ENCODE data around the gene SLC39A11.

SLC39A11 gene

DNA sequence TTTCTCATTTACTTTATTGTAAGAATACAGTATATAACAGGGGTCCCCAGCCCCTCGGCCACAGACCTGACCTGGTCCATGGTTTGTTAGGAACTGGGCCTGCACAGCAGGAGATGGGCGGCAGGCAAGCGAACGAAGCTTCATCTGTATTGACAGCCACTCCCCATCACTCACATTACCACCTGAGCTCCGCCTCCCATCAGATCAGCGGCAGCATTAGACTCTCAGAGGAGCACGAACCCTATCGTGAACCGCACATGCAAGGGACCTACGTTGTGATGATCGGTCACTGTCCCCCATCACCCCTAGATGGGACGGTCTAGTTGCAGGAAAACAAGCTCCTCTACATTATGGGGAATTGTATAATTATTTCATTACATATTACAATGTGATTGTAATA lies 410.6 kb downstream of the SLC39A11 start:
- TF ChIP-seq, protein P1, sequence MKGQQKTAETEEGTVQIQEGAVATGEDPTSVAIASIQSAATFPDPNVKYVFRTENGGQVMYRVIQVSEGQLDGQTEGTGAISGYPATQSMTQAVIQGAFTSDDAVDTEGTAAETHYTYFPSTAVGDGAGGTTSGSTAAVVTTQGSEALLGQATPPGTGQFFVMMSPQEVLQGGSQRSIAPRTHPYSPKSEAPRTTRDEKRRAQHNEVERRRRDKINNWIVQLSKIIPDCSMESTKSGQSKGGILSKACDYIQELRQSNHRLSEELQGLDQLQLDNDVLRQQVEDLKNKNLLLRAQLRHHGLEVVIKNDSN (IDR thresholded peaks at IDR 0.05), result no peak
- no peak for TF ChIP-seq RAD21 (IDR thresholded peaks at IDR 0.05; ENCODE audit: low read depth)
- no peak for TF ChIP-seq EP300 (IDR thresholded peaks at IDR 0.05; ENCODE audit: borderline replicate concordance)

DNA sequence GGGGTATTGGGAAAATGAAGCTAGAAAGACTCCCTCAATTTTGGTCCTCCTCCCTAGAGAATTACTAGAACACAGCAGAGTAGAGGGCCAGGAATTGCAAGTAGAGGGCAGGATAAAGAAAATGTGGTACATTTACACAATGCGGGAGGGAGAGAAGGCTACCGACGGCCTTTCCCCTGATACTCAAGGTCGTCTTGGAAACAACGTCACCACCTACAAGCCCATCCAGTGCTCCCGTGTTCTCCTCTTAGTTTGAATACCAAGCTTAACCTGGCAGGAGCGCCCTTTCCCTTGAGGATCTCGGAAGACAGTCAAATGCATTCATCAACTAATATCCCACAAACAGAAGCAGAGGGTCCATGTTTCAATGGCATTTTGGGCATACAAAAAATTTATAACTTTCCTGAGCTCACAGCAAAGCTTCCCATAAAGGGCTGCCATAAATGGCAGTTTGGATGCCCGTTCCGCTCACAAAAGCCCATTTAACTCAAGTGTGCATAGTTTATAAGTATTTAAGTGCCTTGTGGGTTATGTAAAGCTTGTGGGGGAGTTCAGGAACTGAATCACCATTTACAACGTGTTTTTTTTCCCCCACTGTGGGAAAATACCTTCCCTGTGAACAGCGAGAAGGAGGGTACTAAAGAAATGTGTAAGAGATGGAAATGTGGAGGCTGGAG lies 414.6 kb downstream of the SLC39A11 start:
- TF ChIP-seq TEAD4 (IDR thresholded peaks at IDR 0.05) (no peak), EP300 (IDR thresholded peaks at IDR 0.05; ENCODE audit: borderline replicate concordance) (no peak), FOXM1 (IDR thresholded peaks at IDR 0.05; ENCODE audit: borderline replicate concordance, low read depth) (no peak), CEBPB (IDR thresholded peaks at IDR 0.05) (no peak), ZBTB7A (IDR thresholded peaks at IDR 0.05; ENCODE audit: low read depth) (no peak), TCF12 (IDR thresholded peaks at IDR 0.05; ENCODE audit: low read depth) (no peak), YY1 (IDR thresholded peaks at IDR 0.05; ENCODE audit: low read depth) (no peak), NFIC (IDR thresholded peaks at IDR 0.05) (no peak), CREB1 (IDR thresholded peaks at IDR 0.05; ENCODE audit: low read depth) (no peak), TAF1 (IDR thresholded peaks at IDR 0.05; ENCODE audit: low read depth) (no peak), EGR1 (IDR thresholded peaks at IDR 0.05) (no peak), RAD21 (IDR thresholded peaks at IDR 0.05; ENCODE audit: low read depth) (no peak)
- TF ChIP-seq, protein P2, sequence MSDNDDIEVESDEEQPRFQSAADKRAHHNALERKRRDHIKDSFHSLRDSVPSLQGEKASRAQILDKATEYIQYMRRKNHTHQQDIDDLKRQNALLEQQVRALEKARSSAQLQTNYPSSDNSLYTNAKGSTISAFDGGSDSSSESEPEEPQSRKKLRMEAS (IDR thresholded peaks at IDR 0.05), result no peak
- TF ChIP-seq, protein P3, sequence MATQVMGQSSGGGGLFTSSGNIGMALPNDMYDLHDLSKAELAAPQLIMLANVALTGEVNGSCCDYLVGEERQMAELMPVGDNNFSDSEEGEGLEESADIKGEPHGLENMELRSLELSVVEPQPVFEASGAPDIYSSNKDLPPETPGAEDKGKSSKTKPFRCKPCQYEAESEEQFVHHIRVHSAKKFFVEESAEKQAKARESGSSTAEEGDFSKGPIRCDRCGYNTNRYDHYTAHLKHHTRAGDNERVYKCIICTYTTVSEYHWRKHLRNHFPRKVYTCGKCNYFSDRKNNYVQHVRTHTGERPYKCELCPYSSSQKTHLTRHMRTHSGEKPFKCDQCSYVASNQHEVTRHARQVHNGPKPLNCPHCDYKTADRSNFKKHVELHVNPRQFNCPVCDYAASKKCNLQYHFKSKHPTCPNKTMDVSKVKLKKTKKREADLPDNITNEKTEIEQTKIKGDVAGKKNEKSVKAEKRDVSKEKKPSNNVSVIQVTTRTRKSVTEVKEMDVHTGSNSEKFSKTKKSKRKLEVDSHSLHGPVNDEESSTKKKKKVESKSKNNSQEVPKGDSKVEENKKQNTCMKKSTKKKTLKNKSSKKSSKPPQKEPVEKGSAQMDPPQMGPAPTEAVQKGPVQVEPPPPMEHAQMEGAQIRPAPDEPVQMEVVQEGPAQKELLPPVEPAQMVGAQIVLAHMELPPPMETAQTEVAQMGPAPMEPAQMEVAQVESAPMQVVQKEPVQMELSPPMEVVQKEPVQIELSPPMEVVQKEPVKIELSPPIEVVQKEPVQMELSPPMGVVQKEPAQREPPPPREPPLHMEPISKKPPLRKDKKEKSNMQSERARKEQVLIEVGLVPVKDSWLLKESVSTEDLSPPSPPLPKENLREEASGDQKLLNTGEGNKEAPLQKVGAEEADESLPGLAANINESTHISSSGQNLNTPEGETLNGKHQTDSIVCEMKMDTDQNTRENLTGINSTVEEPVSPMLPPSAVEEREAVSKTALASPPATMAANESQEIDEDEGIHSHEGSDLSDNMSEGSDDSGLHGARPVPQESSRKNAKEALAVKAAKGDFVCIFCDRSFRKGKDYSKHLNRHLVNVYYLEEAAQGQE (IDR thresholded peaks at IDR 0.05; ENCODE audit: low read depth), result no peak
- TF ChIP-seq, protein P1 (IDR thresholded peaks at IDR 0.05), result no peak

DNA sequence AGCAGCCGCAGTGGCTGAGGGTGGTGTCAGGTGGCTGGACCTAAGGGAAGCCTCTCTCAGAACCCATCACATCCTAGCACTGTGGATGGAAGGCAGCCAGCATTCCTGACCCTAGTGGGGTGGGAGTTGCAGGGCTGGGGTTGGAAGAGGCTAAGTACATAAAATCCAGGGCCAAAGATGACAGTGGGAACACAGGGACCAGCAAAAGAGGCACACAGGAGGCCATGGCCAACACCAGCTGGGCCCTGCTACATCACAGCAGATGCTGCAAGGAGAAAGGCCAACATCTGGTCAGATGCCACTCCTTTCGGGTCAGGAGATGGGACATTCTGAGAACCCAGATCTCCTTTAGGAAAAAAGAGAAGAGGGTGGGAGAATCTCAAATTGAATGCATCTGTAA lies 415.4 kb downstream of the SLC39A11 start:
- TF ChIP-seq TAF1 (IDR thresholded peaks at IDR 0.05; ENCODE audit: low read depth), result no peak
- TF ChIP-seq, protein P2 (IDR thresholded peaks at IDR 0.05), result no peak
- TF ChIP-seq NFIC (IDR thresholded peaks at IDR 0.05), result no peak
- no peak for TF ChIP-seq RAD21 (IDR thresholded peaks at IDR 0.05; ENCODE audit: low read depth)
- TF ChIP-seq TCF12 (IDR thresholded peaks at IDR 0.05; ENCODE audit: low read depth), result no peak
- TF ChIP-seq TEAD4 (IDR thresholded peaks at IDR 0.05), result no peak
- no peak for TF ChIP-seq CREB1 (IDR thresholded peaks at IDR 0.05; ENCODE audit: low read depth)
- no peak for TF ChIP-seq YY1 (IDR thresholded peaks at IDR 0.05; ENCODE audit: low read depth)
- TF ChIP-seq ZBTB7A (IDR thresholded peaks at IDR 0.05; ENCODE audit: low read depth), result no peak
- no peak for TF ChIP-seq FOXM1 (IDR thresholded peaks at IDR 0.05; ENCODE audit: borderline replicate concordance, low read depth)
- TF ChIP-seq, protein P3 (IDR thresholded peaks at IDR 0.05; ENCODE audit: low read depth), result no peak
- no peak for TF ChIP-seq EGR1 (IDR thresholded peaks at IDR 0.05)
- TF ChIP-seq, protein P1 (IDR thresholded peaks at IDR 0.05), result no peak
- TF ChIP-seq EP300 (IDR thresholded peaks at IDR 0.05; ENCODE audit: borderline replicate concordance), result no peak
- TF ChIP-seq CEBPB (IDR thresholded peaks at IDR 0.05), result no peak

DNA sequence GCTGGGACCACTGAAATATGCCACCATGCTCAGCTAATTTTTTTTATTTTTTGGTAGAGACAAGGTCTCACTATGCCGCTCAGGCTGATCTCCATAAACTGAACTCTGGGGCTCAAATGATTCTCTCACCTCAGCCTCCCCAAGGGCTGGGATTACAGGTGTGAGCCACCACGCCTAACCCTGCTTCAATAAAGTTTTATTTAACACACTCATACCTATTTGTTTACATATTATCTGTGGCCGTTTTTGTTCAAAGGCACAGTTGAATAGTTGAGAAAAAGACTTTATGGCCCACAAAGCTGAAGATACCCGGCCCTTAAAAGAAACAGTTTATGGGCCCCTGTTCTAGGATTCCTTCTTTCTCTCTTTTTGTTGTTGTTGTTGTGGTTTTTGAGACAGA lies 419.8 kb downstream of the SLC39A11 start:
- TF ChIP-seq TAF1 (IDR thresholded peaks at IDR 0.05; ENCODE audit: low read depth), result no peak

DNA sequence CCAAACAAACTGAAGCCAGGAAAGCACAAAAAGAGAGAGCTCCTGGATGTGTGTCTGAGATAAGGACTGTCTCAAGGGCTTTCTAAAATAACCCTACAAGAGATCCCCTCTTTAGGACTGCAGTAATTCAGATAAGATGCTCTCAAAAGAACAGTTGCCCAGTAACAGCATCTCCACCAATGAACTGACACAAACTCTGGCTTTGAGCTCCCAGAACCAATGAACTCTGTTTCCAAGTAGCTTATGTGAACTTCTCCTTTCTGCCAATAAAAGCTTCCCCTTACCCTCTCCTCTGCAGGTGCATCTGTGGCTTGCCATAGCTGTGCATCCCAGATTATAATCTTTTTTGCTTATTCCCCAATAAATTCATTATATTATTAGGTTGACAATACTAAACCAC lies 421.5 kb downstream of the SLC39A11 start:
- TF ChIP-seq ZBTB7A (IDR thresholded peaks at IDR 0.05; ENCODE audit: low read depth) (no peak), CEBPB (IDR thresholded peaks at IDR 0.05) (no peak), NFIC (IDR thresholded peaks at IDR 0.05) (no peak), TEAD4 (IDR thresholded peaks at IDR 0.05) (no peak), CREB1 (IDR thresholded peaks at IDR 0.05; ENCODE audit: low read depth) (no peak), EGR1 (IDR thresholded peaks at IDR 0.05) (no peak), YY1 (IDR thresholded peaks at IDR 0.05; ENCODE audit: low read depth) (no peak), TCF12 (IDR thresholded peaks at IDR 0.05; ENCODE audit: low read depth) (no peak), FOXM1 (IDR thresholded peaks at IDR 0.05; ENCODE audit: borderline replicate concordance, low read depth) (no peak), EP300 (IDR thresholded peaks at IDR 0.05; ENCODE audit: borderline replicate concordance) (no peak), TAF1 (IDR thresholded peaks at IDR 0.05; ENCODE audit: low read depth) (no peak), RAD21 (IDR thresholded peaks at IDR 0.05; ENCODE audit: low read depth) (no peak)
- TF ChIP-seq, protein P2 (IDR thresholded peaks at IDR 0.05), result no peak
- TF ChIP-seq, protein P1 (IDR thresholded peaks at IDR 0.05), result no peak
- TF ChIP-seq, protein P3 (IDR thresholded peaks at IDR 0.05; ENCODE audit: low read depth), result no peak
